Lower lobe of right lung (tissue), 2 donors: ENCODE data around the gene BABAM2. TPM values are rescaled to one million over a fixed set of nuclear protein-coding genes. Genes with fewer than 3 reads are reported as not detected.
"Not testable (repeated sequence)": the region's sequence is repeated elsewhere in the genome, so short reads cannot be mapped to it uniquely, and the experiment has no call there.

ENCODE experiments used
- ATAC-seq, 2 donors: fragments of 200-7000 bp; cut with Tn5 transposase; one replicate each; pipeline ENCODE4 v1.9.1; 2020 to 2022; ENCODE audit warnings: mild to moderate bottlenecking in 2 of 2, moderate library complexity in 2 of 2
- DNase-seq: peaks from one replicate; pipeline ENCODE4 v3.0.0-alpha.2; 2020
- H3K27ac ChIP-seq: fragments of 200-600 bp; one replicate; pipeline ENCODE4 v1.8.0; 2022
- H3K27me3 ChIP-seq: fragments of 200-600 bp; one replicate; pipeline ENCODE4 v1.8.0; 2022; ENCODE audit warnings: low read depth
- H3K36me3 ChIP-seq: fragments of 200-600 bp; one replicate; pipeline ENCODE4 v1.8.0; 2022; ENCODE audit warnings: mild to moderate bottlenecking
- H3K4me1 ChIP-seq: fragments of 200-600 bp; one replicate; pipeline ENCODE4 v1.8.0; 2022
- H3K4me3 ChIP-seq: fragments of 200-600 bp; one replicate; pipeline ENCODE4 v1.8.0; 2022; ENCODE audit warnings: mild to moderate bottlenecking
- H3K9me3 ChIP-seq: fragments of 200-600 bp; one replicate; pipeline ENCODE4 v1.8.0; 2022
- intact Hi-C: fragments of 100-400 bp; cut with DNase I; formaldehyde crosslinking; loops from one replicate; pipeline ENCODE4 v1.11.0; 2022
- total RNA-seq: library from RNA; stranded (reverse); fragmentation: NEBNext Ultra II Directional; extraction: Animal tissue kit (Norgen Biotek cat#: 25700); gene quantifications from one replicate; pipeline ENCODE4 v1.2.1, GENCODE V29; 2021
- TF ChIP-seq, protein P1 (sequence below): fragments of 200-600 bp; IDR thresholded peaks from one replicate; pipeline ENCODE4 v1.8.0; 2022; ENCODE audit warnings: antibody characterized with exemption, mild to moderate bottlenecking
- donor health status: DM: no; HTN: yes; CAD: no; lungs with severe emphysema.

Gene BABAM2
- total RNA-seq, 1 donor from 2014 or later: 39.5 TPM

DNA sequence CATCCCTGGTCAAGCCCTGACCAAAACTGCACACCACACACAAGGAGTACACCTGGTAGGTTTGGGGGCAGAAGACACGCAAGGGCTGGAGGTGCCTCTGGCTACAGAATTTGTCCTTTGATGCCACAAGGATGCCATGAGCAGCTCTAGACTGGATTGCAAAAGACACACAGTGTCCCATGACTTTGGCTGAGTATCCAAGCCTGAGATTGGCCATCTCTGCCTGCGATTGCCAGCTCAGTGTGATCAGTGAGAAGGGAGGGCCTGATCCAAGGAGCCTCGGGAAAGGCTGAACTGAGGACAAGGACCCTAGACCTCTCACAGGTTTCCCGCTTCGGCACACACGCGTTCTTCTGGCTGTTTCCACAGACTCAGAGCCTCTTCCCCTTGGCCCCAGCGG, 442.2 kb downstream of the BABAM2 start:
- TF ChIP-seq, protein P1, sequence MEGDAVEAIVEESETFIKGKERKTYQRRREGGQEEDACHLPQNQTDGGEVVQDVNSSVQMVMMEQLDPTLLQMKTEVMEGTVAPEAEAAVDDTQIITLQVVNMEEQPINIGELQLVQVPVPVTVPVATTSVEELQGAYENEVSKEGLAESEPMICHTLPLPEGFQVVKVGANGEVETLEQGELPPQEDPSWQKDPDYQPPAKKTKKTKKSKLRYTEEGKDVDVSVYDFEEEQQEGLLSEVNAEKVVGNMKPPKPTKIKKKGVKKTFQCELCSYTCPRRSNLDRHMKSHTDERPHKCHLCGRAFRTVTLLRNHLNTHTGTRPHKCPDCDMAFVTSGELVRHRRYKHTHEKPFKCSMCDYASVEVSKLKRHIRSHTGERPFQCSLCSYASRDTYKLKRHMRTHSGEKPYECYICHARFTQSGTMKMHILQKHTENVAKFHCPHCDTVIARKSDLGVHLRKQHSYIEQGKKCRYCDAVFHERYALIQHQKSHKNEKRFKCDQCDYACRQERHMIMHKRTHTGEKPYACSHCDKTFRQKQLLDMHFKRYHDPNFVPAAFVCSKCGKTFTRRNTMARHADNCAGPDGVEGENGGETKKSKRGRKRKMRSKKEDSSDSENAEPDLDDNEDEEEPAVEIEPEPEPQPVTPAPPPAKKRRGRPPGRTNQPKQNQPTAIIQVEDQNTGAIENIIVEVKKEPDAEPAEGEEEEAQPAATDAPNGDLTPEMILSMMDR: no peak
- ATAC-seq (no peak), DNase-seq (no peak)
- no peak overlapping the region for H3K4me3 ChIP-seq
- no peaks in the 10 kb centered on the region for H3K36me3 ChIP-seq
- no peaks in the 10 kb centered on the region for H3K27me3 ChIP-seq
- H3K4me1 ChIP-seq: peaks cover 6% of the 10 kb centered on the region
- intact Hi-C loops: no loop called here
- H3K27ac ChIP-seq: no peak overlapping the region
- H3K9me3 ChIP-seq: no peaks in the 10 kb centered on the region

DNA sequence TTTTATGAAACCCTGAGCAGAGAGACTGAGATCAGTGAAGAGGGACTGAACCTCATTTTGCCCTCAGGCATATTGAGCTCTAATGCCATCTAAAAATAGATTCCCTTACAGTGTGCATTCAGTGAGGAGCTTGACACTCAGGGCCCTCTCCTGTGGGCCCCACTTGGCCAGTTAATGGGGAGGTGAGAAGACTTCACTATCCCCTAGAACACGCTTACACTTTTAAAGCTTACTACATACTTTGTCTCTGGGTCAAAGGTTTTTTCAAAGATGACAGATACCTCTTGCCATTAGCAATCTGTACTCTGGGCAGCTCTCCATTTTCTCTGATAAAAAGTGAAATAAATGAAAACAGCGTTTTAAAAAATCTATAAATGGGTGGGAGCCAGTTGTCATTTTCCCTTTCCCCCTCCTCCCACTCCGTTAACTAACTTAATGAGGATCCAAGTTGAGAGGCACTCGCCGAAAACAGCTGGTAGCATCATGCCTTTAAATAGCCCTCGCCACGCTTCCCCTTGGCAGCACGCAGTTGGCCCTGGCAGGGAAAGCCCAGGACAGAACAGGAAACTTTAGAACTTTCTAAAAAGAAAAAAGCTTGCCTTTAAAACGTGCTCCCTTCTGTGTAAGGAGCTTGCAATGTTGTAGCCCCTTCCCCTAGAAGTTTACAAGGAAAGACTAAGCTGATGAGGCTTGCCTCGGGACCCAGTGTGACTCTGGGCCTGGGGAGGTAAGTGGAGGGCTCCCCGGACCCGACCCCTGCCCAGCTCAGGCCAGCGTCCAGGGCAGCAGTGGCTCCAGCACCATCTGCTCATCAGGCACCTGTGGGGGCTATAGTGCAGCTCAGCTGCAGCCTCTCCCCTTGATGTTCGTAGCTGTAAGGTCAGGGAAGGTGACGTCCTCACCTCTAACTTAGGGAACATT, 443.3 kb downstream of the BABAM2 start:
- no peak overlapping the region for H3K27ac ChIP-seq
- DNase-seq: no peak
- H3K4me3 ChIP-seq: no peak overlapping the region
- H3K27me3 ChIP-seq: no peaks in the 10 kb centered on the region
- H3K4me1 ChIP-seq: peaks cover 9% of the 10 kb centered on the region
- TF ChIP-seq, protein P1: no peak
- H3K36me3 ChIP-seq: no peaks in the 10 kb centered on the region
- intact Hi-C loops: no loop called here
- ATAC-seq: peak in 1 of 2 donors; percentile 8
- H3K9me3 ChIP-seq: no peaks in the 10 kb centered on the region

DNA sequence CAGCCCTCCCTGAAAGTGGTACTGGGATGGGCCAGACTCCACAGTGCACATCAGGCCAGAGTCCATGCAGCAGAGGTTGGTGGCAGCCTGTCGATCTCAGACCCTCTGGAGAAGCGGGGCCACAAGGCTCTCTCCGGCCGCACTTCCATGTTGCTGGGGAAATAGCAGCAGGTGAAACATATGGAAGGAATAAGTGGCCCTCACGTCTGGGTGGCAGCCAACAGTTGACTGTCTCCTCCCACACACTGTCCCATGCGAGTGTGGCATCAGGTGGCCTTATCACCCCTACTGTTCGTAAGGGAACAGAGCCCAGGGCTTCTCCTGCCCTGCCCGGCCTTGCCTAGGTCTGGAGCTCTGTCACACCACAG, 444.0 kb downstream of the BABAM2 start:
- Histone ChIP-seq H3K9me3 (no peaks in the 10 kb centered on the region), H3K27me3 (no peaks in the 10 kb centered on the region), H3K27ac (no peak overlapping the region), H3K36me3 (no peaks in the 10 kb centered on the region), H3K4me1 (peaks cover 10% of the 10 kb centered on the region), H3K4me3 (no peak overlapping the region)
- TF ChIP-seq, protein P1: no peak
- ATAC-seq (peak in 1 of 2 donors; percentile 30), DNase-seq (no peak)
- intact Hi-C loops: no loop called here

DNA sequence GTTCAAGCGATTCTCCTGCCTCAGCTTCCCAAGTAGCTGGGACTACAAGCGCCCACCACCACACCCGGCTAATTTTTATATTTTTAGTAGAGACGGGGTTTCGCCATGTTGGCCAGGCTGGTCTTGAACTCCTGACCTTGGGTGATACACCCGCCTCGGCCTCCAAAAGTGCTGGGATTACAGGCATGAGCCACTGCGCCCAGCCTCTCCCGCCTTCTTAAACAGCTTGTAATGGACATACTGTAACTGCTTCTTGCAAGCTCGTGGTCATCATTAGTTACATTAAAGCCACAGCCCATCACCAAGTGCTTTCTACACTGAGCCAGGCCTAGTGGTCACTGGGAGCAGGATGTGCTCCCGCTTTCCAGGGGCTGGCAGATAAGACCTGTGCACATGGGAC, 444.7 kb downstream of the BABAM2 start:
- H3K4me1 ChIP-seq, intact Hi-C loops, DNase-seq, H3K4me3 ChIP-seq, ATAC-seq, H3K27me3 ChIP-seq, H3K27ac ChIP-seq, H3K9me3 ChIP-seq, H3K36me3 ChIP-seq: not testable (repeated sequence)

DNA sequence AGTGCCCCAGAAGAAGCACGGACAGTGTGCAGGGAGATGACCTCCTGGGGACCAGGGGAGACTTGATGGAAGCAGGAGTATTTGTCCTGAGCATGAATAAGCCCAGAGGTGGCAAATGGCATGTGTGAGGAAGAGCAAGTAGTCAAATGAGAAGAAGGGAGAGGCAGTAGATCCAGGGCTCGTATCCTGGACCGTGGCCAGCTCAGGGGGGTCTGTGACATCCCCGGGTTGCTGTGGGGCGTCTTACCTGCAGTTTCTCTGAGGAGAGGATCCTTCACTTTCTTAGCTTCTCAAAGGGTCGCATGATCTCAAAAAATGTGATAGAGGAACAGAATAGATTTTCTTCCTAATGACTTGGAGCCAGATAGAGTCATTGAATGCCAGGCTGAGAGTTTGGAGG, 445.1 kb downstream of the BABAM2 start:
- H3K9me3 ChIP-seq: no peaks in the 10 kb centered on the region
- H3K36me3 ChIP-seq: no peaks in the 10 kb centered on the region
- no peak overlapping the region for H3K4me3 ChIP-seq
- intact Hi-C loops: no loop called here
- peaks cover 10% of the 10 kb centered on the region for H3K4me1 ChIP-seq
- ATAC-seq (no peak), DNase-seq (no peak)
- TF ChIP-seq, protein P1: no peak
- H3K27ac ChIP-seq: no peak overlapping the region
- H3K27me3 ChIP-seq: no peaks in the 10 kb centered on the region

DNA sequence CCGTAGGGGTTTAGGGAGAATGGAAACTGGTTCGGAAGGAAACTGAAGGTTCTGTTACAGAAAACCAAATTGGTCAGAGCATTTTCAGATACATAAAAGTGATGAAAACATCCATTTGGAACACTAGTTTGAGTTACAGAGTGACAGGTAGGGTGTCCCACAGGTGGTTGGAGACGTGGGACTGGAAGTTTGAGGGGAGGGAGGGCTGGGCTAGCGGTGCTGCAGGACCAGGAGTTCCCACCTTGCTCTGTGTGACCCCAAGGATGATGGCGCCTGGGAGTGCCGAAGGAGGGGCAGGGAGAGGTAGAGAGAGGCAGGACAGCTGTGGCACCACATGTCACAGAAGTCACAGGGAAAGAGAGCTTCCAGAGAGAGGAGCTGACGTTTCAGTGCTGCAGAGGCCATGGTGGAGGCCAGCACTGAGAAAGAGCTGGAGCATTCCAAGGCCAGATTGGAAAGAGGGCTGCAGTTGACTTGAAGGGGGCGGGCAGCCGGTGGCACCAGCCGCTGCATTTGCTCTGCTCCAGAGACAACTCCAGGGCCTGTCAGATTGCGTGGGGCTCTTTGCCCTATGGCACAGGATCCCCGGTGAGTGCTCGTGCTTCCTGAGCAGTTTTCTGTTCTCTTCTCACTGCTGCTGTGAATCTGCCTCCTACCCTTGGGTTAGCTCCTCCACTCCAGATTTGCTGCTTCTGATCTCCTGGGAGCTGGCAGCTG, 445.9 kb downstream of the BABAM2 start:
- no peak for ATAC-seq
- Histone ChIP-seq H3K27me3 (no peaks in the 10 kb centered on the region), H3K4me1 (peaks cover 10% of the 10 kb centered on the region), H3K27ac (no peak overlapping the region), H3K36me3 (no peaks in the 10 kb centered on the region), H3K9me3 (no peaks in the 10 kb centered on the region), H3K4me3 (no peak overlapping the region)
- DNase-seq: no peak
- intact Hi-C loops: no loop called here
- TF ChIP-seq, protein P1: no peak
